ENCODE measurements around the gene DNAAF1.

The DNAAF1 gene

GRCh38 chr16:84155771-84156170 lies 10.7 kb downstream of the DNAAF1 start:
- DNase-seq (ENCODE audit: low spot score) (no peak), ATAC-seq (ENCODE audit: low read depth) (no peak)
- Histone ChIP-seq H3K27ac (ENCODE audit: poor library complexity, severe bottlenecking) (no peak overlapping the region), H3K4me3 (ENCODE audit: severe bottlenecking) (no peak overlapping the region), H3K9me3 (ENCODE audit: severe bottlenecking) (peaks cover 4% of the 10 kb centered on the region), H3K4me1 (ENCODE audit: insufficient read depth, poor library complexity, severe bottlenecking) (no peaks in the 10 kb centered on the region), H3K27me3 (ENCODE audit: insufficient read depth, poor library complexity, severe bottlenecking) (no peaks in the 10 kb centered on the region), H3K36me3 (ENCODE audit: low read depth) (no peaks in the 10 kb centered on the region)
- TF ChIP-seq CTCF (IDR thresholded peaks at IDR 0.05; ENCODE audit: poor library complexity, severe bottlenecking) = no peak

- H3K4me3 ChIP-seq (ENCODE audit: severe bottlenecking) = no peak overlapping the region
- H3K27ac ChIP-seq (ENCODE audit: poor library complexity, severe bottlenecking) = no peak overlapping the region
- no peaks in the 10 kb centered on the region for H3K36me3 ChIP-seq (ENCODE audit: low read depth)
- H3K27me3 ChIP-seq (ENCODE audit: insufficient read depth, poor library complexity, severe bottlenecking) = no peaks in the 10 kb centered on the region
- H3K9me3 ChIP-seq (ENCODE audit: severe bottlenecking) = peaks cover 4% of the 10 kb centered on the region
- no peaks in the 10 kb centered on the region for H3K4me1 ChIP-seq (ENCODE audit: insufficient read depth, poor library complexity, severe bottlenecking)
- ATAC-seq (ENCODE audit: low read depth) (peak; percentile 25; the same call in 2 of the 3 replicates), DNase-seq (ENCODE audit: low spot score) (no peak)
- TF ChIP-seq CTCF (IDR thresholded peaks at IDR 0.05; ENCODE audit: poor library complexity, severe bottlenecking) = peak; percentile 19
These were observed 11.3 kb downstream of the DNAAF1 start for GRCh38 chr16:84156342-84156784.

- Histone ChIP-seq H3K27me3 (ENCODE audit: insufficient read depth, poor library complexity, severe bottlenecking) (no peaks in the 10 kb centered on the region), H3K4me3 (ENCODE audit: severe bottlenecking) (no peak overlapping the region), H3K4me1 (ENCODE audit: insufficient read depth, poor library complexity, severe bottlenecking) (no peaks in the 10 kb centered on the region), H3K27ac (ENCODE audit: poor library complexity, severe bottlenecking) (no peak overlapping the region), H3K36me3 (ENCODE audit: low read depth) (no peaks in the 10 kb centered on the region), H3K9me3 (ENCODE audit: severe bottlenecking) (peaks cover 4% of the 10 kb centered on the region)
- ATAC-seq (ENCODE audit: low read depth) (no peak), DNase-seq (ENCODE audit: low spot score) (no peak)
- TF ChIP-seq CTCF (IDR thresholded peaks at IDR 0.05; ENCODE audit: poor library complexity, severe bottlenecking) = no peak
These were observed 13.9 kb downstream of the DNAAF1 start for GRCh38 chr16:84159007-84159406.

- no peak for ATAC-seq (ENCODE audit: low read depth)
- H3K4me3 ChIP-seq (ENCODE audit: severe bottlenecking) = no peak overlapping the region
- no peak for DNase-seq (ENCODE audit: low spot score)
- TF ChIP-seq CTCF (IDR thresholded peaks at IDR 0.05; ENCODE audit: poor library complexity, severe bottlenecking) = no peak
- H3K4me1 ChIP-seq (ENCODE audit: insufficient read depth, poor library complexity, severe bottlenecking) = no peaks in the 10 kb centered on the region
- no peak overlapping the region for H3K27ac ChIP-seq (ENCODE audit: poor library complexity, severe bottlenecking)
- H3K36me3 ChIP-seq (ENCODE audit: low read depth) = no peaks in the 10 kb centered on the region
- H3K9me3 ChIP-seq (ENCODE audit: severe bottlenecking) = peaks cover 4% of the 10 kb centered on the region
- no peaks in the 10 kb centered on the region for H3K27me3 ChIP-seq (ENCODE audit: insufficient read depth, poor library complexity, severe bottlenecking)
These were observed 14.7 kb downstream of the DNAAF1 start for GRCh38 chr16:84159800-84160199.

- Histone ChIP-seq H3K27me3 (ENCODE audit: insufficient read depth, poor library complexity, severe bottlenecking) (no peaks in the 10 kb centered on the region), H3K4me3 (ENCODE audit: severe bottlenecking) (no peak overlapping the region), H3K27ac (ENCODE audit: poor library complexity, severe bottlenecking) (no peak overlapping the region), H3K9me3 (ENCODE audit: severe bottlenecking) (peaks cover under 1% of the 10 kb centered on the region), H3K4me1 (ENCODE audit: insufficient read depth, poor library complexity, severe bottlenecking) (no peaks in the 10 kb centered on the region), H3K36me3 (ENCODE audit: low read depth) (no peaks in the 10 kb centered on the region)
- ATAC-seq (ENCODE audit: low read depth) = no peak
- no peak for TF ChIP-seq CTCF (IDR thresholded peaks at IDR 0.05; ENCODE audit: poor library complexity, severe bottlenecking)
- no peak for DNase-seq (ENCODE audit: low spot score)
These were observed 15.9 kb downstream of the DNAAF1 start for GRCh38 chr16:84161037-84161436.

Data from RWPE2 (cell line).